CD14-positive monocyte (primary cell): Measurements from ENCODE around the gene RETSAT. TPM values are rescaled to one million over a fixed set of nuclear protein-coding genes. Genes with fewer than 3 reads are reported as not detected.

ENCODE experiments used
- DNase-seq, 3 donors: peaks; one replicate each; pipeline ENCODE4 v3.0.0-alpha.2; 2011 to 2022
- H2AFZ ChIP-seq: 2 replicates; pipeline ENCODE4 v1.6.0; 2012; ENCODE audit warnings: mild to moderate bottlenecking, low read depth, low read length, inconsistent platforms; ENCODE audit not compliant: insufficient read depth, poor library complexity, severe bottlenecking
- H3K27ac ChIP-seq, 2 donors: 1 replicate in 1 of 2; 2 replicates in 1 of 2; pipeline ENCODE4 v1.5.1; 2012 to 2013; ENCODE audit warnings: low read length in 2 of 2, control low read depth in 1 of 2, inconsistent platforms in 1 of 2, low read depth in 1 of 2, mild to moderate bottlenecking in 1 of 2
- H3K27me3 ChIP-seq, 2 donors: one replicate each; pipeline versions ENCODE4 v1.6.0 to v1.6.1; 2011 to 2013; ENCODE audit warnings: low read length in 2 of 2; ENCODE audit not compliant: control insufficient read depth in 2 of 2, insufficient read depth in 2 of 2
- H3K36me3 ChIP-seq, 2 donors: replicated peaks in 1 of 2; 1 replicate in 1 of 2; 2 replicates in 1 of 2; pipeline versions ENCODE4 v1.5.1 to v1.6.1; 2012 to 2013; ENCODE audit warnings: low read length in 2 of 2, control low read depth in 1 of 2, inconsistent platforms in 1 of 2, mild to moderate bottlenecking in 1 of 2; ENCODE audit not compliant: insufficient read depth in 2 of 2, control insufficient read depth in 1 of 2
- H3K4me1 ChIP-seq, 2 donors: 1 replicate in 1 of 2; 2 replicates in 1 of 2; pipeline versions ENCODE4 v1.5.1 to v1.6.1; 2012 to 2013; ENCODE audit warnings: low read length in 2 of 2, control low read depth in 1 of 2, inconsistent platforms in 1 of 2, mild to moderate bottlenecking in 1 of 2, moderate library complexity in 1 of 2; ENCODE audit not compliant: insufficient read depth in 2 of 2, control insufficient read depth in 1 of 2
- H3K4me2 ChIP-seq: replicated peaks from 2 replicates; pipeline ENCODE3; 2012; ENCODE audit warnings: low read length, moderate library complexity, mild to moderate bottlenecking; ENCODE audit not compliant: poor library complexity, severe bottlenecking; ENCODE audit errors: extremely low read depth
- H3K4me3 ChIP-seq, 3 experiments: fragments of 200-600 bp in 1 of 3; sonication (generic) in 1 of 3; replicated peaks in 1 of 3; 1 replicate in 2 of 3; 2 replicates in 1 of 3; pipeline ENCODE4 v1.5.1; 2011 to 2013; ENCODE audit warnings: low read length in 3 of 3, mild to moderate bottlenecking in 3 of 3, control low read depth in 2 of 3, low read depth in 2 of 3, inconsistent platforms in 1 of 3, moderate library complexity in 1 of 3
- H3K79me2 ChIP-seq: 2 replicates; pipeline ENCODE4 v1.6.0; 2012; ENCODE audit warnings: mild to moderate bottlenecking, control low read depth, inconsistent platforms, low read length, moderate library complexity; ENCODE audit not compliant: insufficient read depth
- H3K9ac ChIP-seq: 2 replicates; pipeline ENCODE4 v1.6.0; 2017; ENCODE audit warnings: low read length, mild to moderate bottlenecking; ENCODE audit not compliant: insufficient read depth, poor library complexity, severe bottlenecking
- H3K9me3 ChIP-seq, 2 donors: replicated peaks in 1 of 2; 1 replicate in 1 of 2; 2 replicates in 1 of 2; pipeline versions ENCODE4 v1.5.1 to v1.6.1; 2012 to 2013; ENCODE audit warnings: low read length in 2 of 2, control low read depth in 1 of 2; ENCODE audit not compliant: control insufficient read depth in 1 of 2, insufficient read depth in 1 of 2
- H4K20me1 ChIP-seq: 2 replicates; pipeline ENCODE4 v1.6.0; 2012; ENCODE audit warnings: mild to moderate bottlenecking, low read length, control low read depth, moderate library complexity; ENCODE audit not compliant: insufficient read depth
- H3K27ac Mint-ChIP-seq, 7 donors: one replicate each; pipeline ENCODE4 v1.8.0; 2020; ENCODE audit warnings: mild to moderate bottlenecking in 7 of 7, mixed read lengths in 7 of 7, moderate library complexity in 6 of 7, inconsistent platforms in 2 of 7
- H3K27me3 Mint-ChIP-seq, 3 donors: one replicate each; pipeline ENCODE4 v1.8.0; 2021 to 2022; ENCODE audit warnings: low read depth in 3 of 3, mild to moderate bottlenecking in 3 of 3, mixed read lengths in 3 of 3, moderate library complexity in 3 of 3, inconsistent platforms in 1 of 3
- H3K36me3 Mint-ChIP-seq, 2 donors: one replicate each; pipeline ENCODE4 v1.8.0; 2020; ENCODE audit warnings: mixed read lengths in 2 of 2, inconsistent platforms in 1 of 2, mild to moderate bottlenecking in 1 of 2
- H3K4me1 Mint-ChIP-seq: one replicate; pipeline ENCODE4 v1.8.0; 2020; ENCODE audit warnings: mild to moderate bottlenecking, mixed read lengths
- H3K4me3 Mint-ChIP-seq, 2 donors: one replicate each; pipeline ENCODE4 v1.8.0; 2020; ENCODE audit warnings: mild to moderate bottlenecking in 2 of 2, mixed read lengths in 2 of 2, moderate library complexity in 1 of 2
- H3K9me3 Mint-ChIP-seq, 7 donors: one replicate each; pipeline ENCODE4 v1.8.0; 2020 to 2022; ENCODE audit warnings: mixed read lengths in 7 of 7, mild to moderate bottlenecking in 6 of 7, moderate library complexity in 6 of 7, inconsistent platforms in 2 of 7
- WGBS: methylation state at CpG from one replicate; pipeline ENCODE4 v1.1.5; 2013; ENCODE audit warnings: missing lambda C conversion rate; ENCODE audit not compliant: insufficient coverage; 5-methylcytosine and 5-hydroxymethylcytosine counted together
- intact Hi-C, 2 donors: fragments of 100-400 bp; cut with micrococcal nuclease; formaldehyde crosslinking; loops; one replicate each; pipeline versions ENCODE4 v1.15.0 to v1.15.1; 2023
- polyA plus RNA-seq, 3 donors: library from polyadenylated mRNA; depleted of rRNA in 1 of 3; unstranded in 2 of 3; stranded (reverse) in 1 of 3; fragments of 300-500 nt in 2 of 3; fragments of >200 nt in 1 of 3; fragmentation: Illumina TruSeq in 2 of 3; gene quantifications; 1 replicate in 2 of 3; 2 replicates in 1 of 3; pipeline ENCODE4 v1.2.3, GENCODE V29; 2012 to 2021
- TF ChIP-seq, protein P1 (sequence below): fragments of 200-600 bp; IDR thresholded peaks from one replicate; pipeline ENCODE4 v1.8.0; 2022; ENCODE audit warnings: antibody characterized with exemption, mild to moderate bottlenecking

The RETSAT gene
- polyA plus RNA-seq, 3 donors: 12.4 to 15.8 (median 15.0) TPM

- Histone ChIP-seq H3K4me2 (no peak overlapping the region), H3K9ac (no peak overlapping the region), H3K36me3 (peaks cover 51 to 58% of the 10 kb centered on the region in 2 donors), H3K79me2 (peaks cover 70% of the 10 kb centered on the region), H2AFZ (no peak overlapping the region), H3K27ac (peak overlapping the region; percentile 33 to 68), H3K4me1 (peaks cover 28 to 39% of the 10 kb centered on the region in 2 donors), H3K4me3 (no peak overlapping the region), H3K9me3 (peaks cover 0 to 2% of the 10 kb centered on the region in 2 donors), H4K20me1 (peaks cover 31% of the 10 kb centered on the region), H3K27me3 (no peaks in the 10 kb centered on the region)
- Mint-ChIP-seq H3K4me3 (no peak overlapping the region), H3K36me3 (peaks cover 60 to 64% of the 10 kb centered on the region in 2 donors), H3K27me3 (no peaks in the 10 kb centered on the region), H3K4me1 (peaks cover 32% of the 10 kb centered on the region), H3K9me3 (peaks cover 0 to 10% (median 2%) of the 10 kb centered on the region in 7 donors), H3K27ac (peak overlapping the region in 5 of 7 donors; percentile 9 to 87 (median 83))
- TF ChIP-seq, protein P1, sequence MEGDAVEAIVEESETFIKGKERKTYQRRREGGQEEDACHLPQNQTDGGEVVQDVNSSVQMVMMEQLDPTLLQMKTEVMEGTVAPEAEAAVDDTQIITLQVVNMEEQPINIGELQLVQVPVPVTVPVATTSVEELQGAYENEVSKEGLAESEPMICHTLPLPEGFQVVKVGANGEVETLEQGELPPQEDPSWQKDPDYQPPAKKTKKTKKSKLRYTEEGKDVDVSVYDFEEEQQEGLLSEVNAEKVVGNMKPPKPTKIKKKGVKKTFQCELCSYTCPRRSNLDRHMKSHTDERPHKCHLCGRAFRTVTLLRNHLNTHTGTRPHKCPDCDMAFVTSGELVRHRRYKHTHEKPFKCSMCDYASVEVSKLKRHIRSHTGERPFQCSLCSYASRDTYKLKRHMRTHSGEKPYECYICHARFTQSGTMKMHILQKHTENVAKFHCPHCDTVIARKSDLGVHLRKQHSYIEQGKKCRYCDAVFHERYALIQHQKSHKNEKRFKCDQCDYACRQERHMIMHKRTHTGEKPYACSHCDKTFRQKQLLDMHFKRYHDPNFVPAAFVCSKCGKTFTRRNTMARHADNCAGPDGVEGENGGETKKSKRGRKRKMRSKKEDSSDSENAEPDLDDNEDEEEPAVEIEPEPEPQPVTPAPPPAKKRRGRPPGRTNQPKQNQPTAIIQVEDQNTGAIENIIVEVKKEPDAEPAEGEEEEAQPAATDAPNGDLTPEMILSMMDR: no peak
- intact Hi-C loops: loop anchor here in 1 of 2 donors (5.0 to 10.0 kb wide), 2 partner anchors 77 to 151 kb away; partner anchors contain the start of gene TGOLN2
- 98% methylated on average over 6 of the region's 7 CpGs for WGBS
- DNase-seq: no peak
These were observed 47.1 kb upstream of the RETSAT start for GRCh38 chr2:85401464-85401805.

DNA sequence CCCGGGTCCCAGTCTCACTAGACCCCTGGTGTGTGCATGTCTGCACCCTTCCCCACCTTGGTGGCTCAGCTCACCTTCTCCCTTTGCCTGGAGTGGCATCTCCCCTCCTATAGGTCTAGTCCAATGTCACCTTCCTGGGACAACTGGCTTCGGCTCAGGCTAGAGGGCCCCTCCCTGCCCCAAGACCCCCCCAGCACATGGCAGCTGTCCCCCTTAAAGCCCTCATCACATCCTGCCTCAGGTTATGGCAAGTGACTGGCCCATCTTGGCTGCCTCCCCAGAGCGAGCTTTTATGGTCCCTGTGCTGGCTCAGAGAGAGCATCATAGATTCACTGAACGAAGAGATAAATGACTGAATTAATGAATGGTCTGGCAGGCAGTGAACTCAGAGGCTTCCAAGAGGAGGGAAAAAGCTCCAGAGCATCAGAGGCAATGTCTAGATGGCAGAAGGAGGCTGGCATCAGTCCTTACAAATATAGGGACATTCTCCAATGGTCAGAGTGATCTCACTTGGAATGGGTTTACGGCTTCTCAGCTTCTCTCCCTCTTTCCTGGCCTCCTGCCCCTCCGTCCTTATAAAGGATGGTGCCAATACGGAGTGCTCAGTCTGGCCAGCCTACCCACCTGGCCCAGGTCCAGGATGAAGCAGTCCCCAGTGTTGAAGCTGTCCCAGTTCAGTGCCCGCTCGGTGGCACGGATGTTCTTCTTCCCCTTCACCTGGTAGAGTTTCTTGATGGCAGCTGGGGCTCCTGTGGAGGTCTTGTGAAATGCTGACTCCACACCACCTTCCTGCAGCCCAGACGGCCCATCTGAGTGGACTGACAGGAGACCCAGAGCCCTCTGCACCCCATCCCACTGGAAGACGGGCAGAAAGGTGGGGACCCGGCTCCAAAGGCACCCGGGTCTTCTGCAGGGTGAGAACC lies 46.5 kb upstream of the RETSAT start:
- TF ChIP-seq, protein P1: no peak
- peaks cover 0 to 2% of the 10 kb centered on the region in 2 donors for H3K9me3 ChIP-seq
- H3K9me3 Mint-ChIP-seq: peaks cover 0 to 10% (median 2%) of the 10 kb centered on the region in 7 donors
- intact Hi-C loops: loop anchor here in 1 of 2 donors (5.0 to 10.0 kb wide), 2 partner anchors 76 to 151 kb away; partner anchors contain the start of gene TGOLN2
- peaks cover 22 to 33% of the 10 kb centered on the region in 2 donors for H3K4me1 ChIP-seq
- no peak overlapping the region for H3K4me3 Mint-ChIP-seq
- no peak overlapping the region for H3K9ac ChIP-seq
- H3K4me1 Mint-ChIP-seq: peaks cover 25% of the 10 kb centered on the region
- no peak overlapping the region for H3K4me2 ChIP-seq
- H3K27me3 ChIP-seq: no peaks in the 10 kb centered on the region
- peaks cover 66% of the 10 kb centered on the region for H3K79me2 ChIP-seq
- peaks cover 65 to 71% of the 10 kb centered on the region in 2 donors for H3K36me3 Mint-ChIP-seq
- H3K27ac Mint-ChIP-seq: peak overlapping the region in 6 of 7 donors; percentile 39 to 80 (median 50)
- WGBS: 96% methylated on average over 8 of the region's 14 CpGs
- H2AFZ ChIP-seq: no peak overlapping the region
- H4K20me1 ChIP-seq: peaks cover 31% of the 10 kb centered on the region
- H3K4me3 ChIP-seq: no peak overlapping the region
- peak in 1 of 3 donors; percentile 2 for DNase-seq
- peaks cover 58 to 65% of the 10 kb centered on the region in 2 donors for H3K36me3 ChIP-seq
- peak overlapping the region; percentile 33 to 68 for H3K27ac ChIP-seq
- H3K27me3 Mint-ChIP-seq: no peaks in the 10 kb centered on the region
